NCI-H524 (cell line): ENCODE results near the gene CDC16.

ENCODE experiments used
- DNase-seq, 2 experiments: peaks; one replicate each; lab custom pipeline; 2025; lab: John Stamatoyannopoulos, UW

CDC16 gene

DNA sequence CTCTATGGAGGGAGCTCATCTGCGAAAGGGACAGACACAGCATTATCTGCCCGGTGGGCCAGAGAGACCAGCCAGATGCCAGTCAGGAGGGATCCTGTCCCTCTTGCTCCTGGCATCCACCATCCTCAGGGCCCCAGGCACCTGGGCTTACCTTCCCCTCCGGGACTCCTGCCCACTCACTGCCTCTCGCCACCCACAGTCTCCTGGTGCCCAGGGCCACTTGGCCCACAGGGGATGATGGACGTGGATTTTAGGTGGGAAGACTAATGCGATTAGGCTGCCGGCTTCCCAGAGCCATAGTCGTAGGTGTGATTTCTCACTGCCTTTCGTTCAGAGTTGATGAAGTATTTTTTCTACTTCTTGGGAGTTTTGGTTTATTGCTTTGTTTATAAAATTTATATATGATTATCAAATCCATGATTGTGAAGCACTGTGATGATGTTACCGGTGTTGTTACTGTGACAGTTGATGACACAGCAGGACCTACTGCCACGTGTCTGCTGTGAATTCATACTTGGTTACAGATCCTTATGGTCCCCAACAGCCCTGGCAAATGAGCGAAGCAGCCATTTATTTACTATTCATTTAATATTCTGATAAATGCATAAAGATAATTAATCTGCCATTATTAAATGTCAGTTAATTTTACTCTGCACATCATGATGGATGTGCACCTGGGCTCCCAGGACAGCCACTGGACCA, 65.1 kb downstream of the CDC16 start:
- DNase-seq, result no peak

DNA sequence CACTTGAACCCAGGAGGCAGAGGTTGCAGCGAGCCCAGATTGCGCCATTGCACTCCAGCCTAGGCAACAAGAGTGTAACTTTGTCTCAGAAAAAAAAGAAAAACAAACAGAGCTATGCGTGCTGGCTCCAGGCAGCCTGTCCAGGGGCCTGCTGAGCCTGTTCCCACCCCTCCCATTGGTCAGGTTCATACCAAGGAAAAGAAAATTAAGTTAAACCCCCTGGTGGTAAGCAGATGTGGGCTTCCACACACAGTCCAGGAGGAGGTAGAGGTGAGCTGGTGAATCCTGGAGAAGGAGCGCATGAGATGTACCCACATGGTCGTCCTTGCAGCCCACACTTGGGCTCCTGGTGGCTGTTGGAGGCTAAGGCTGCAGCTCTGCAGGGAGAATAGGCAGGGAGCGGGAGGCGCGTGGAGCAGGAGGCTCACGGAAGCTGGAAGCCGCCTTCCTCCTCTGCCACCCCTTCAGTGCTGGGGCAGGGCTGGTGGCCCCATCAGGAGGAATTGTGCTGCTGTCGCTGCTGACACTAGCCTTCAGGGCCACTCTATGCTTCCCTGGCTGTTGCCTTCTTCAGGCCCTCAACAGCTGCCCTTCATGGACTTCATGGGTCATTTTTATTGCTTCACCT, 69.1 kb downstream of the CDC16 start:
- no peak for DNase-seq

DNA sequence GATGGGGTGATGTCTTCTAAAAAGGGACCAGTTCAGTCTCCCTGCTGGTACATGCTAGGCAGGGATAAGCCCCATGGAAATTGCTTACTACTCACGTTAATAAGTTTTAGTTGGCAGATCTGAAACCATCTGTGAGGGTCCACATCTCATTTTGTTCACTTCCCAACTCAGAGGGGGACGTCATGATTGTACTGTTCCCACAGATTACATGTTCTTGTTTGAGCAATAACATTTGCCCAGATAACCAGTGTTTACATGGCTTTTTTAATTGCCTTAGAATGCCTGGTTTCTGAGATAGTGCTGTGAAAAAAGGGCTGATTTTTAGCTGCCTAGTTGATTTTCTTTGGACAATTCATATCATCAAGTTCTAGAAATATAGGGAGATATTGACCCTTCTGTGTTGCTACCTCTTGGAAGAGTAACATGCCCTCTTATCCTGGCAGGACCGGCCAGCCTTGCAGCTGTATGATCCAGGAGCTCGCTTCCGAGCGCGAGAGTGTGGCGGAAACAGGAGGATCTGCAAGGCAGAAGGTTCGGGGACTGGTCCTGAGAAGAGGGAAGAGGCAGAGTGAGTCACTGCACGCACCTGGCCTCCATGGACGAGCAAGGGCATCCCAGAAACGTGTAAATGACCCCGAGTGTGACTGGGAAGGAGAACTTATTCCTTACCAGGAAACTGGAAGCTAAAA, 69.8 kb downstream of the CDC16 start:
- no peak for DNase-seq

DNA sequence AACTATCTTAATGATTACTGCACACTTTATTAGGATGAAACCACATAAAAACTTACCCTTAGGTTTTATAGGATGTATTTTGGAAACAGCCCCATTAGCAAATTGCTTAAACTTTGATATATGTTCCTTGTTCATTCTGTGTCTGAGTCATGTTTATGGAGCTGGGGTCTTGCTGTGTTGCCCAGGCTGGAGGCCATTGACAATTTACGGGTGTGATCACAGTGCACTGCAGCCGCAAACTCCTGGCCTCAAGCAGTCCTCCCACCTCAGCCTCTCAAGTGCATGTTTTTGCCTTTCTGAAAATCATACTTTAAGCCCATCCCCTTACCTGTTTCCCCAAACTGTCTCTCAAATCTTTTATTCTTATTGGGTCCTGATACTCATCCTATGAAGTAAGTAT, 74.4 kb downstream of the CDC16 start:
- DNase-seq, result no peak

DNA sequence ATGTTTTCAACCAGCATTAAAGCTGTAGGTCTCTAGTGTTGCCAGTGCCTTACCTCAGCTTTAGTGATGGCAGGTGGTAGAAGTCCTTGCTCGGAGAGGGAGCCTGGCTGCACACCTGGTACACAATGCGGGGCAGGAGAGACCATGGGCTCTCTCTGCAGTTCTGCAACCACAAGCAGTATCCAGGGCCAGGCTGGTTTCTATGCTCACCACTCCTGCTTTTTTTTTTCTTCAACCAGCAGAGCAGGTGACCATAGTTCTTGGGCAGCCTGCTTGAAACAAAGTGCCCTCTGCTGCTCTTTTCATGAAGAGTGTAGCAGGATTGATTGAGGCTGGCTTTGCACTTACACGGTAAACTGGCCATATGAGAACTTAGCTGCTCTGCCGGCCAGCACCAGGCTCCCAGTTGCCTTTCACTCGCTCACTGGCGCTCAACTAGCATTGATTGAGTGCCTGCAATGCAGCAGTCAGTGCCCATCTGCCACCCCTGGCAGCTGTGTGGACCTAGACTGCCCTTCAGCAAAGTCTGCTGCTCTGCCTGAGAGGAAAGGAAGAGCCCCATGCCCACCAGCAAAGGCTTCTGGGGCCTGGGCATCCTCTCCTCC, 75.2 kb downstream of the CDC16 start:
- peak; percentile 32 to 73 for DNase-seq

DNA sequence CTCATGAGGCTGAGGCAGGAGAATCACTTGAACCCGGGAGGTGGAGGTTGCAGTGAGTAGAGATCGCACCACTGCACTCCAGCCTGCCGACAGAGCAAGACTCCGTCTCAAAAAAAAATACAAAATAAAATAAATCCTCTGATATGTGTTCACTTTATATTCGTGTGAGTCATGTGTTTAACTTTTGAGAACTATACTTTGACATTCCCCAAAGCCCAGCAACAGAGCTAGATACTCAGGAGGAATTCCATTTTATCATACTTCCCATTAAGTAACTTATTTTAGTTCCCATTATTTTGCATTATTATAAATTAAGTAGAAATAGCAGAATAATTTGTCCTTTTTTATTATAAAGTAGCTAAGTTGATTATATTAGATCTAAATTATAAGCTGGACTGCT, 76.3 kb downstream of the CDC16 start:
- no peak for DNase-seq

DNA sequence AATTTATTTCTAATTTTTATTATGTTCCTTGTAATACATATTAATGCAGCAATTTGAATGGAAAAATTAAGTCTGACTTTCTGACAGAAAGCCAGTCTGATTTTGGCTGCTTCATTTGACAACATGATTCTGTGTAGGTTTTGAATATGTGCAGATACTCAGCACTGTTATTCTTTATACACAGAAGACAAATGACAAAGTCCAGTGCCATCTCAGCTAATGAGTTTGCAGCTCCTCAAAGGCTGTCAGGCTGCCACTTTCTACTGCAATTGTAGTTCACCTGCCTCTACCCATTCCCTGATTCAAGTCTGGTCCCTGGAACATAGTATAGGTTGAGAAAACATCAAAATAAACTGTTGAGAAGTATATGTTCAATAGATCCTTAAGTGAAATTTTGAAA, 76.7 kb downstream of the CDC16 start:
- no peak for DNase-seq

DNA sequence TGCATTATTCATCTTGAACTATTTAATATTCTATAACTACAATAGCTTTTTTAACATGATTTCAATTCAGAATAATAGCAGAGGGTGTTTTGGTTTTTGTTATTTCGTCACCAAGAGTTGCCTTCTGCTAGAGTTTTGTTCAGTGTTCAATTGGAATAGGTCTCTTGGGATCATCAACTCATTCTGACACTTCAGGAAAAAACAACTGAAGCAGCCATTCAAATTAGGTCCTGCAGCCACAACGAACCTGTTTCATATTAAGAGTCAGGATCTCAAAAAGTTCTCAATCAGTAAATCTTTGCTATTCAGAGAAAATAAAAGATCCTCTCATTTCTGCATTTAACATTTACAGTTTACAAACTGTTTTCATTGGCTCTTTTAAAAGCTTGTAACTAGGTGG, 77.2 kb downstream of the CDC16 start:
- no peak for DNase-seq

DNA sequence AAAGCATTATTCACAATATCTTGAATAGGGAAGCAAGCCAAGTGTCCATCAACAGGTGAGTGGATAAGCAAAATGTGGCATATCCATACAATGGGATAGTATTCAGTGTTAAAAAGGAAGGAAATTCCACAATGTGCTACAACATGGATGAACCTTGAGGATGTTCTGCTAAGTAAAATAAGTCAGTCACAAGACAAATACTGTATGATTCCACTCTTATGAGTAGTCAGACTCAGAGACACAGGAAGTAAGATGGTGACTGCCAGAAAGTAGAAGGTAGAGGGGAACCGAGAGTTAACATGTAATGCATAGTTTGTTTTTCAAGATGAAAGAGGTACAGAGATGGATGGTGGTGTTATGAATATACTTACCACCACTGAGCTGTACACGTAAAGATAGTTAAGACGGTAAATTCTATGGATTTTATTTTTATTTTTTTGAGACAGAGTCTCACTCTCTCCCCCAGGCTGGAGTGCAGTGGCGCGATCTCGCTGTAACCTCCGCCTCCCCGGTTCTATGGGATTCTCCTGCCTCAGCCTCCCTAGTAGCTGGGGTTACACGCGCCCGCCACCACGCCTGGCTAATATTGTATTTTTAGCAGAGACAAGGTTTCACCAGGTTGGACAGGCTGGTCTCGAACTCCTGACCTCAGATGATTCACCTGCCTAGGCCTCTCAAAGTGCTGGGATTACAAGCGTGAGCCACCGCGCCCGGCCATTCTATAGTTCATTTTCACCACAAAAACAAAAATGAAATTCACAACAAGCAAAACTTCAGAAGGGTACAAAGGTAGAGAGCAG, 78.6 kb downstream of the CDC16 start:
- DNase-seq, result no peak

DNA sequence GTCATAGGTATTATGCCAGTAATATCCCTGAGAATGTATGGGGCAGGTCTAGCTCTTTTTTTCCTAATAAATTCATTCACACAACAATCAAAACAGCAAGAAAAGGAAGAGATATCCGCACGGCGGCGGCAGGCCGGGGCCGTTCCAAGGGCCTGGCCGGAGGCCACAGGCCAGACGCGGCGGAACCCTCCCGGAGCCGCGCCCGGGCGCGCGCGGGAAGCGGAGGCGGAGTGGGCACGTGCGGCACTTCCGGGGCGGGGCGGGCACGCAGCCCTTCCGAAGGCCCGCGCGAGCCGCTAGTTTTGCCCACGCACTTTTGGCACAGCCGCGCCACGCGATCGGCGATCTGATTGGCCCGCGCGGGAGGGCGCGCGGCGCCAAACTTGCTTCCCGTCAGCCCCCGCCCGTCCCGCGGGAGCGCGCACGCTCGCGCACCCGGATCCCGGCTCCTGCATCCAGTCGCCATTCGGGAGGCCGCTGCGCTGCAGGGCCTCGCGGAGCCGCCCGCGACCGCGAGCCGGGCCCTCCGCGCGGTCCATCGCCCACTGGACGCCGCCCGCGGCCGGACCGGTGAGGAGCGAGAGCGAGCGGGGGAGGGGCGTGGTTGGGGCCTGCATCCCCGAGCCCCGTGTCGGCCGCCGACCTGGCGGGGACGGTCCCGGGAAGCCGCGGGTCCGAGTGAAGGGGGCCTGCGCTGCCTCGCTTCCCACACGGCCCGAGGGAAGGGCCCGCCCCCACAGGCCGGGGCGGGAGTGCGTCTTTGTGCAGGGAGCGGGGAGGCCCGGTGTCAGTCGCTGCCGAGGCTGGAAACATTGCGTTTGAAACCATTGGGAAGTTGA, 79.6 kb downstream of the CDC16 start, which contains the start of gene CHAMP1:
Gene CHAMP1 (plus strand): TSS at position 430 of the 839 bp plus-strand sequence. CDS start 9,340 bp downstream, outside the sequence.
- peak; percentile 71 to 94 for DNase-seq

DNA sequence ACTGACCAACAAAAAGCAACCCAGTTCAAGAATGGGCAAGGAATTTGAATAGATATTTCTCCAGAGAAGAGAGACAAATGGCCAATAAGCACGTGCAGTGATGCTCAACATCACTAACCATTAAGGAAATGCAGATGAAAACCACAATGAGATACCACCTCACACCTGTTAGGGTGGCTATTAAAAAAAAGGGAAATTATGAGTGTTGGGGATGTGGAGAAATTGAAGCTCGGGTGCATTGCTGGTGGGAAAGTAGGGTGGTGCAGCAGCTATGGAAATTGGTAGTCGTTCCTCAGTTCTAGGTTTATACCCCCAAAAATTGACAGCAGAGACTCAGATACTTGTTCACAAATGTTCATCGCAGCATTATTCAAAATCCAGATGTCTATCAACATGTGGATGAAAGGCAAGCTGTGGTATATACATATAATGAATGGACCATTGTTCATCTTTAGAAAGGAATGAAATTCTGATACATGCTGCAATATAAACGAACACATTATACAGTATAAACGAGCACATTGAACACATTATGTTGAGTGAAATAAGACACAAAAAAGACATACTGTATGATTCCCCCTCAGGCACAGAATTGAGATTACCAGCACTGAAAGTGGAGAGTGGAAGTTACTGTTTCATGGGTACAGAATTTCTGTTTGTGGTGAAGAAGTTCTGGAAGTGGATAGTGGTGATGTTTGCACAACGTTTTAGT, 80.5 kb downstream of the CDC16 start:
- DNase-seq, result no peak

DNA sequence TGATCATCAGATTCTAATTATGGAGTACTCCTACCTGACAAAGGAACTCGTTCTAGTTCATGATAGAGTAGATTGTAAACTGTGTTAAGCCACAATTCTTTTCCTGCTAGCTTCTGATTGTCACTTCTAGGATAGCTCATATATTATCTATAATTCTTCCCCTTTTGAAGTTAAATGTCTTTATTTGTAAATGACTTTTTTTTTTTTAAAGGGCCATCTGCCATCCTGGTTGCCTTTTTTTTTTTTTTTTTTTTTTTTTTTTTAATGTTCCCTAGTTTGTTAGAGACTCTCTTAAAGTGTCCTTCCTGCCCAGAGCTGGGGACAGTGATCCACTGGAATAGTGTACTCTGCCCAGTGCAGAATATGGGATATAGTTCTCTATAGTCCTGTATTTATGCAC, 83.9 kb downstream of the CDC16 start:
- no peak for DNase-seq

DNA sequence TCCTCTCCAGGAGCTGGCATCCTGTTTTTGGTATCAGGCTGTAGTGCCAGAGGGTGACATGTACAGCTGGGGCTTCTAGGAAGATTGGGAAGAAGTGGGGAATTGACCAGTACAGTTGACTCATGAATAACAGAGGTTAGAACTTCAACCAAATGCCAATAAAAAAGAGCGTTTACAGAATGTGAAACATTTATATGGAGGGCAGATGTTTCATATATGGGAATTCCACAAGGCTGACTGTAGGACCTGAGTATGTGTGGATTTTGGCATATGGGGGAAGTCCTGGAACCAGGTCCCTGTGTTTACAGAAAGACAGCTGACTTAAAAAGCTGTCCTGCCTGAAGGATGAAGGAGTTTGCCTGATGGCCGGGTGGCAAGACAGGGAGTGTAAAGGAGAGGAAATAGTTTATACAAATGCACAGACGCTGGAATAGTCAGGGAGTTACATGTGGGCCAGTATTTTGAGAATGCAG, 84.8 kb downstream of the CDC16 start:
- DNase-seq, result no peak

DNA sequence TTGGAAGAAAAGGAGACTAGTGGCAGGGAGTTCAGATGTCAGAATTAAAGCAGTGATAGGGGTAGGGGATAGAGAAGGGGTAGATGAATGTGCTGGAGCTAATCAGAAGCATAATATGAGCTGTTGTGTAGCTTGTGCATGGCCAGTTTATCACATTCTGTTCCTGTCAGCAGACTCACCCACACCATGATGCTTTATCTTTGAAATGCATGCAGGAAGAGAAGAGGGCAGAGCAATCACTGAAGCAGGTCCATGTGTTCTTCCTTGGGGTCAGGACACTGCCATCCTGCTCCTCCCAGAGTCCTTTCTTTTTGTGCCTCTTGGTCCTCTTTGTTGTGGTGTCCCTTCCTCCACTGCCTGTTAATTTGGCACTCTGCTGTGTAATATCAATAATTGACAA, 85.4 kb downstream of the CDC16 start:
- DNase-seq, result no peak

DNA sequence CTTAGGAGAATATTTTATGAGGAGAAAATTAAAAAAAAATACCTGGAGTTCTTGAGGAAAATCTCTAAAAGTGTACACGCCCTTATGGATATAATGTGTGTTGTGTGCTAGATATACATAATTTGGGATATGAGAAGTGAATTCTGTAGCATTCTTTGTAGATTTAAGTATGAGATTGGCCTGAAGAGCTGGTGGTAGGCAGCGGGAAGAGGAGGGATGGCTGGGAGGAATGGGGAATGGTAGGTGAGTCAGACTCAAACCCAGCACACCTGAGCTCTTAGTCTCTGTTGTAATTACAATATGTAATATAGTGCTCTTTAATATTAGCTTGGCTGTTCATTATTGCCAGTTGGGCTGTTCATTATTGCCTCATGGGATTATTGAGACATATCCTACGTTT, 86.6 kb downstream of the CDC16 start:
- no peak for DNase-seq
